Fibroblast of pulmonary artery (primary cell): ENCODE measurements around the gene DCLRE1B.

ENCODE experiments used
- DNase-seq: peaks from one replicate; pipeline ENCODE4 v3.0.0-alpha.2; 2010; ENCODE audit warnings: low read depth
- H3K4me3 ChIP-seq: replicated peaks from 2 replicates; pipeline ENCODE4 v1.5.1; 2011; ENCODE audit warnings: low read depth, mild to moderate bottlenecking, control low read depth, low read length, moderate library complexity
- CTCF ChIP-seq: IDR thresholded peaks from 2 replicates; pipeline ENCODE4 v1.5.1; 2011; ENCODE audit warnings: mild to moderate bottlenecking, control low read depth, low read length, inconsistent platforms; ENCODE audit errors: missing control alignments

The DCLRE1B gene

GRCh38 chr1:113895961-113896360 lies 9.2 kb upstream of the DCLRE1B start:
- no peak for TF ChIP-seq CTCF
- H3K4me3 ChIP-seq = no peak overlapping the region
- DNase-seq = no peak

- no peak for DNase-seq
- no peak for TF ChIP-seq CTCF
- no peak overlapping the region for H3K4me3 ChIP-seq
Measured at GRCh38 chr1:113898241-113898814, 6.8 kb upstream of the DCLRE1B start.

GRCh38 chr1:113899111-113899510 lies 6.0 kb upstream of the DCLRE1B start:
- TF ChIP-seq CTCF = no peak
- H3K4me3 ChIP-seq = no peak overlapping the region
- no peak for DNase-seq

- DNase-seq = no peak
- no peak for TF ChIP-seq CTCF
Measured at GRCh38 chr1:113901191-113901590, 3.9 kb upstream of the DCLRE1B start.

GRCh38 chr1:113903501-113904292 lies 1.4 kb upstream of the DCLRE1B start:
- peak overlapping the region; percentile 92 for H3K4me3 ChIP-seq
- DNase-seq = no peak
- no peak for TF ChIP-seq CTCF

More at GRCh38 chr1:113901191-113901590, 3.9 kb upstream of the DCLRE1B start:
- H3K4me3 ChIP-seq = no peak overlapping the region

- no peak for DNase-seq
- H3K4me3 ChIP-seq = peak overlapping the region; percentile 92
- no peak for TF ChIP-seq CTCF
Measured at GRCh38 chr1:113904293-113904673, 843 bp upstream of the DCLRE1B start.
